Left ventricle myocardium inferior (tissue), 1 donor: ENCODE measurements around the gene OR2A7. TPM values are rescaled to one million over a fixed set of nuclear protein-coding genes. Genes with fewer than 3 reads are reported as not detected.
"Not testable (repeated sequence)": the region's sequence is repeated elsewhere in the genome, so short reads cannot be mapped to it uniquely, and the experiment has no call there.

Experiments
- DNase-seq: peaks from one replicate; pipeline ENCODE4 v3.0.0-alpha.2; 2020
- H3K27ac ChIP-seq: fragments of 200-600 bp; replicated peaks from 2 replicates; pipeline ENCODE4 v1.8.0; 2021
- H3K27me3 ChIP-seq: fragments of 200-600 bp; 2 replicates; pipeline ENCODE4 v1.8.0; 2021; ENCODE audit warnings: low read depth
- H3K36me3 ChIP-seq: fragments of 200-600 bp; 2 replicates; pipeline ENCODE4 v1.8.0; 2021
- H3K4me1 ChIP-seq: fragments of 200-600 bp; 2 replicates; pipeline ENCODE4 v1.8.0; 2021
- H3K4me3 ChIP-seq: fragments of 200-600 bp; 2 replicates; pipeline ENCODE4 v1.8.0; 2021; ENCODE audit warnings: mild to moderate bottlenecking, moderate library complexity
- H3K9me3 ChIP-seq: fragments of 200-600 bp; replicated peaks from 2 replicates; pipeline ENCODE4 v1.8.0; 2021
- intact Hi-C: fragments of 100-400 bp; cut with micrococcal nuclease; formaldehyde crosslinking; loops from one replicate; pipeline ENCODE4 v1.11.0; 2022
- long read RNA-seq: library from polyadenylated mRNA; unstranded; transcript quantifications from one replicate; pipeline ENCODE4 v2.0.0, GENCODE V29; 2021
- total RNA-seq: library from RNA; stranded (reverse); fragmentation: NEBNext Ultra II Directional; extraction: Animal tissue kit (Norgen Biotek cat#: 25700); gene quantifications from one replicate; pipeline ENCODE4 v1.2.1, GENCODE V29; 2021
- donor health status: DM: no; HTN: yes; CAD: no; lungs with severe emphysema.

The OR2A7 gene
- 0.16 TPM for total RNA-seq
- long read RNA-seq, result 0 reads

GRCh38 chr7:144264692-144265091 lies at the start of gene OR2A7:
Gene OR2A7 (minus strand): TSS chr7:144264792. CDS start chr7:144259628, 5,164 bp downstream.
- H3K36me3 ChIP-seq, H3K9me3 ChIP-seq, H3K27ac ChIP-seq, H3K4me1 ChIP-seq, H3K27me3 ChIP-seq, H3K4me3 ChIP-seq, DNase-seq, intact Hi-C loops: not testable (repeated sequence)

DNA sequence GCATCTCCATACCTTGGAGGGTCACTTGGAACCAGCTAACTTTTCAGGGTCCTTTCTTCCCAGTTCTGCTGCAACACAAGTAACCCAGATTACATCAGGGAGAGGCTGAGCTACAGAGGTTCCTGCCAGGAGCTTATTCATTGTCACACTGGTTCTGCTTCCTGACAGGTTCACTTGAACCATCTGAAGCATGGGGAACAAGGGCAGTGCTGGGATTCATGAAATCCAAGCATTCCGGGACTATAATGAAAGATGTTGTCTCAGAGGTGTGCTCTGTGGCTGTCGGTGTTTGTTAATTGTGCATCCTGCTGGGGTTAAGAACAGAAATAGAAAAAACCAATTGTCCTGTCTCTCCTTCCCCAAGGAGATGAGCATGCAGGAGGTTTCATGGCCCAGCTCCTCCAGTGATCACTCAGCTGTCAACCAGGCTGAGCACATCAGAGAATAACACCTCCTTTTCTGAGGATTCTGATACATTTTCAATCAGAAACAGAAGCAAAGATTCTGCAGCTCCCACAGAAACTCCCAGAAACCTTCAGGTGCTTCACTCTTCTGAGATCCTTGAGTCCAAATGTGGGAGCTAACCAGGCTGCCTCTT lies 47.4 kb upstream of the OR2A7 start, which contains the start of gene OR2A1:
Gene OR2A1 (plus strand): TSS at position 548 of the 598 bp plus-strand sequence. CDS start 5,706 bp downstream, outside the sequence.
- intact Hi-C loops, H3K36me3 ChIP-seq, H3K4me1 ChIP-seq, DNase-seq, H3K27ac ChIP-seq, H3K9me3 ChIP-seq, H3K27me3 ChIP-seq, H3K4me3 ChIP-seq: not testable (repeated sequence)

GRCh38 chr7:144311218-144311617 lies 46.6 kb upstream of the OR2A7 start:
- H3K27me3 ChIP-seq, H3K36me3 ChIP-seq, H3K4me3 ChIP-seq, H3K4me1 ChIP-seq, H3K9me3 ChIP-seq, H3K27ac ChIP-seq, intact Hi-C loops, DNase-seq: not testable (repeated sequence)

DNA sequence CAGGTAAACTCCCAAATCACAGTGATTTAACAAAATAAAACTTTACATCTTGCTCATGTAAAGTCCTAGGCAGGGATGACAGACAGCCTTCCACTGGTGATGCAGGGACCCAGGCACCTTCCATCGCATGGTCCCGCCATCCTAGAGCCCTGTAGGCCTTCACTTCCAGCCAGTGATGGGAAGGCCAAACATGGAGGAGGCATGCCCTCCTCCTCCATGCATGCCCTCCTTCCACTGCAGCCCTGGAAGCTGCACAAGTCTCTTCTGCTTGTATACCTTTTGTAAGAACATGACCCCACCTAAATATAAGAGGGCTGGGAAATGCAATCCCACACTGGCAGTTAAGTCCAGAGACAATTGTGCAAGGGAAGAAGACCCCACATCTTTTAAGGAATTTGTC lies 45.1 kb upstream of the OR2A7 start:
- not testable (repeated sequence) for DNase-seq

GRCh38 chr7:144305156-144305555 lies 40.6 kb upstream of the OR2A7 start:
- intact Hi-C loops, H3K9me3 ChIP-seq: not testable (repeated sequence)

More for the DNA sequence above, 45.1 kb upstream of the OR2A7 start:
- H3K36me3 ChIP-seq, H3K27me3 ChIP-seq, H3K4me3 ChIP-seq, H3K4me1 ChIP-seq, H3K27ac ChIP-seq, H3K9me3 ChIP-seq, intact Hi-C loops: not testable (repeated sequence)

GRCh38 chr7:144303607-144304006 lies 39.0 kb upstream of the OR2A7 start:
- not testable (repeated sequence) for H3K27ac ChIP-seq, H3K27me3 ChIP-seq

More at GRCh38 chr7:144305156-144305555, 40.6 kb upstream of the OR2A7 start:
- not testable (repeated sequence) for H3K36me3 ChIP-seq, H3K27me3 ChIP-seq, H3K27ac ChIP-seq, H3K4me1 ChIP-seq, H3K4me3 ChIP-seq, DNase-seq

GRCh38 chr7:144302578-144303303 lies 38.1 kb upstream of the OR2A7 start:
- H3K4me1 ChIP-seq, H3K36me3 ChIP-seq, H3K27ac ChIP-seq, H3K27me3 ChIP-seq, H3K9me3 ChIP-seq, DNase-seq, intact Hi-C loops, H3K4me3 ChIP-seq: not testable (repeated sequence)

More at GRCh38 chr7:144303607-144304006, 39.0 kb upstream of the OR2A7 start:
- H3K9me3 ChIP-seq, intact Hi-C loops, H3K4me1 ChIP-seq, H3K36me3 ChIP-seq, H3K4me3 ChIP-seq, DNase-seq: not testable (repeated sequence)

DNA sequence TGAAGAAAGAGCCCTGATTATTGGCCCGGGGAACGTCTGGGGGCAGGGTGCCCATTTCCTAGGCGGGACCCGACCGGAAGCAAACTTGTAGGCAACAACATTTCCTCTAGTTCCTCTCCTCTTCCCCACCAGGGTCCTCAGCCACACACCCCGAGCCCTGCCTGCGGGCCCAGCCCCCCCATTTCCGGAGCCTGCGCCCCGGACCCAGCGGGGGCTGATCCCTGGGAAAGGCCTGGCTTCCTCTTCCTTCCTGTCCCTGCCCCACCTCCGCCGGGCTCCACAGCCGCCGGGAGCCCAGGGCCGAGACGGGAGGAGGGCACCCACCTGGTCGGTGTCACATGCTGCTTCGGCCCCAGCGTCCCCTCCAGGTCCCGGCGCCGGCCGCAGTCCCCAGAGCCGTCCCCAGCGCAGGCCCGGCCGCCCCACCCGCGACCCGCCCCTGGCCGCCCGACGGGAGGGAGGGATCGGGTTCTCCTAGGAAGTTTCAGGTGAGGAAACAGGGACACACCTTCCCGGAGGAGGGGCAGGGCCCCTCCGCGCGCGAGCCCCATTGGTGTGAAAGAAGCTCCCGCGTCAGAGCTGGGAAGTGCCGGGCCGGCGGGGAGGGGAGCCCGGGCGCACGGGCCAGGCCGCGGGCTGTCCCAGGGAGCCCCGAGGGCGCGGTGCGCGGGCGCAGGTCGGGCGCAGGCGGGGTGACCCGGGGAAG lies 29.4 kb upstream of the OR2A7 start:
- H3K4me3 ChIP-seq, DNase-seq, H3K9me3 ChIP-seq, H3K4me1 ChIP-seq, H3K27me3 ChIP-seq, intact Hi-C loops, H3K27ac ChIP-seq, H3K36me3 ChIP-seq: not testable (repeated sequence)

DNA sequence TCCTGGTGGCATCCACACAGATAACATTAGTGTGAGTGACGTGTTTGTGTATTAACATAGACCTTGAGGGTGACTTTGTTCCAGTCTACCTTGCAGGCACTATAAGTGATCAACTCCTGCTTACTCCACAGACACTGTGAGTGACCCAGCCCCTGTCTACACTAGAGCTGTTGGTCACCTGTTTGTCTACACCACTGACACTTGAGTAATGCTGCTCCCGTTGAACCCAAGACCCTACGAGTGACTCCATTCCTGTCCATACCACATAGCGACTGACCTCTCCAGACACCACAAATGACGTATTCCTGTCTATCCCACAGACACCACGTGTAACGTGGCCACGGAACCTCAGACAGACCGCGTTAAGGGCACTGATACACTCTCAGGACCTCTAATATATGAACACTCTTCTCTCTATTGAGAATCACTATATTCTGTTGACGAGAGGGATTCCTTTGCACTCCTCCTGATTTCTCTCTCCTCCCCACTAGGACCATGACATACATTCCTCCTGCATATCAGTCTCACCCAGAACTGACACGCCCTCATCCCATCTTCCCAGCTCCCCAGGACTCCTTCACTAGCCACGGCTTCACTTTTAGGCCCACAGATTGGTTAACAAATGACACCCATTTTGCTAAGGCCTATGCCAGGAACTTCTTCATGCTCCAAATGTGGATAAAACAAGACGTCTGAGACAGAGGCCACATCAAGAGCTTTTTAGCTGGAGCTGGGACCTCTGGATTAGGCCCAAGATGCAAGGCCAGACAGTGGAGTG lies 28.0 kb upstream of the OR2A7 start:
- H3K27ac ChIP-seq, DNase-seq, H3K36me3 ChIP-seq, H3K9me3 ChIP-seq, H3K4me3 ChIP-seq, H3K27me3 ChIP-seq, H3K4me1 ChIP-seq, intact Hi-C loops: not testable (repeated sequence)

DNA sequence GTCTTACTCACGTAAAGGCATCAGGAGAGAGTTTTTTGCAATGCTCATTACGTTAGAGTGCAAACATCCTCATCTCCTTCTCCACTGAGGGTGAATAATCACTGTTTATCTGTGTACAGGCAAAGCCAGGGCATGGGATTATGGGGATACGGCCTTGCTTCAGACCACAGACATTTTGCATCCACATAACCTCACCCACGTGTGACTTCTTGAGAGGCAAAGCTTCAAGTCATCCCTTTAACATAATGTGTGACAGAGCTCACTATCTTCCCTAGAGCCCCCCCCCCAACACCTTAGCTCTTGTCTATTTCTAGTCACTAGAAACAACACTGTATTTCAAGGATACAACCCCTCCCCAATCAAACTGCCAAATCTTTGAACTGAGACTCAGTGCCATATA lies 27.0 kb upstream of the OR2A7 start:
- H3K4me3 ChIP-seq, H3K27me3 ChIP-seq, intact Hi-C loops: not testable (repeated sequence)

DNA sequence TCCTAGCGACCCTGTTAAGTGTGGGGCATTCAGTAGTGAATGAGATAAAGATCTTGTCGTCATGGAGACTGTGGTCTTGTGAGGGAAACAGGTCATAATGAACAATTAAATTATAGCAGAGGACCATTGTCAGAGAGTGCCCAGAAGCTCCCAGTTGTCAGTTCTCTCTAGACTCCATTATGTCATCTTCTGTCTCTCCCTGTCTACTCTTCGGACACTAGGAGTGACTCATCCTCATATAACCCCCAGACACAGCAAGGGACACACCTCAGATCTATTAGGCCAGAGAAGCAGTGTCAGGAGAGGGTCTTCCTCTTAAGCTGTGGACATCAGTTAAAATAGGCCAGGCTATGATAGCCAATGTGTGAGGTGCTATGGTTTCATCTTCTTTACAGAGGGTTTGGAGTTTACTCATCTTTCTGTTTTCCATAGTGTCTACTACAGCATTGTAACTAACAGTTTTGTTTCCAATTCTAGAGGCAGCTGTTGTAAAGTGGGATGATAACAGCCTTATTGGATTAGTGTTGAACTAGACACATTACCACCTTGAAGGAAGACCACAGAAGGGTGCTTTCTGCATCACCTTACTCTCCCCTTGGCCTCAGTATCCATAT lies 22.7 kb upstream of the OR2A7 start:
- H3K4me3 ChIP-seq, intact Hi-C loops, H3K9me3 ChIP-seq, H3K27me3 ChIP-seq, H3K27ac ChIP-seq, DNase-seq, H3K36me3 ChIP-seq, H3K4me1 ChIP-seq: not testable (repeated sequence)

More for the DNA sequence above, 27.0 kb upstream of the OR2A7 start:
- not testable (repeated sequence) for DNase-seq, H3K4me1 ChIP-seq, H3K36me3 ChIP-seq, H3K27ac ChIP-seq, H3K9me3 ChIP-seq

GRCh38 chr7:144283716-144284115 lies 19.1 kb upstream of the OR2A7 start:
- H3K4me1 ChIP-seq, H3K36me3 ChIP-seq, H3K27me3 ChIP-seq, H3K4me3 ChIP-seq, DNase-seq, H3K27ac ChIP-seq, intact Hi-C loops, H3K9me3 ChIP-seq: not testable (repeated sequence)

DNA sequence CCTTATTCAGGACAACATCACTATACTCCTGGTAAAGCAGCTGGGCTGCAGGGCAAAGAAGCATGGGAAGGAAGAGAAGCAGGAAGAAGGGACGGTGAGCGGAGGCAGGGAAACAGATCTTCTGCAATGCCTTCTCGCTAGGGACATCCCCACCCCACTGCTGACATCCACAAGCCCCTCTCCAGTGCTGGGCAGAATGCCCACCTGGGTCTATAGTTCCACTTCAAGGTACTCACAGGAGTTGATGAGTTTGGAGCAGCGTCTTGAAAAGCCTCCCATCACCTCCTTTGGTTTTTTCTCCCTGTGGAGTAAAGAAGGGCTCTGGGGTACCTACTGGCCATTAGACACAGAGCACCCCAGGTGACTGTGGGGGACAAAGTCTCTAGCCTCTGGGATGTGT lies 17.9 kb upstream of the OR2A7 start:
- DNase-seq, H3K27me3 ChIP-seq, H3K4me1 ChIP-seq, H3K4me3 ChIP-seq, H3K27ac ChIP-seq, H3K9me3 ChIP-seq, H3K36me3 ChIP-seq, intact Hi-C loops: not testable (repeated sequence)
